Upper lobe of left lung (tissue), 4 donors: Measurements from ENCODE around the gene RNF150.

Source experiments
- EP300 ChIP-seq, 4 donors: sonication (generic); formaldehyde crosslinking; IDR thresholded peaks; one replicate each; pipeline ENCODE4 v1.5.1; 2017; ENCODE audit warnings: antibody characterized with exemption in 4 of 4, control low read depth in 2 of 4
- POLR2A ChIP-seq, 4 donors: fragments of 450-650 bp; IDR thresholded peaks; one replicate each; pipeline ENCODE4 v1.5.1; 2016 to 2017; ENCODE audit warnings: antibody characterized with exemption in 4 of 4, mild to moderate bottlenecking in 2 of 4
- TF ChIP-seq, protein P1 (sequence below), 6 experiments: fragments of 450-650 bp in 4 of 6; fragments of 200-600 bp in 2 of 6; sonication (generic) in 2 of 6; IDR thresholded peaks; one replicate each; pipeline ENCODE4 v1.5.1; 2016 to 2019; ENCODE audit warnings: antibody characterized with exemption in 6 of 6

DNA sequence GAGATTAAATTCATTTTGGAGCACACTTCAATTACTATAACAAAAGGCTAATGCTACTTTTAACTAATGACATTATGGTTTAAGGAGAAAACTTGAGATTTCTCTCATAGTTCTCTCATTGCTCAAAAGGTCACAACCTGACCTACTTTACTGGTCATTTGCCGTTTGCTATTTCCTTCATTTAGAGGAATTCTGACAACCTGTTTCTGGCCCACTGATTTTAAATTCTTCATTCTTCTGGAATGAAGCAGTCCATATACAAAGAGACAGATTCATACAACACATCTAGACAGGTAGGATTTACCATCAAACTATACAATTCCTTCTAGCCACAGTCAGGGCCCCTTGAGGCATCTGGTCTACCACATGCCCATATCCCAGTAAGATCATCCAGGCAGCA is 14.2 kb downstream of the RNF150 start:
- TF ChIP-seq, protein P1, sequence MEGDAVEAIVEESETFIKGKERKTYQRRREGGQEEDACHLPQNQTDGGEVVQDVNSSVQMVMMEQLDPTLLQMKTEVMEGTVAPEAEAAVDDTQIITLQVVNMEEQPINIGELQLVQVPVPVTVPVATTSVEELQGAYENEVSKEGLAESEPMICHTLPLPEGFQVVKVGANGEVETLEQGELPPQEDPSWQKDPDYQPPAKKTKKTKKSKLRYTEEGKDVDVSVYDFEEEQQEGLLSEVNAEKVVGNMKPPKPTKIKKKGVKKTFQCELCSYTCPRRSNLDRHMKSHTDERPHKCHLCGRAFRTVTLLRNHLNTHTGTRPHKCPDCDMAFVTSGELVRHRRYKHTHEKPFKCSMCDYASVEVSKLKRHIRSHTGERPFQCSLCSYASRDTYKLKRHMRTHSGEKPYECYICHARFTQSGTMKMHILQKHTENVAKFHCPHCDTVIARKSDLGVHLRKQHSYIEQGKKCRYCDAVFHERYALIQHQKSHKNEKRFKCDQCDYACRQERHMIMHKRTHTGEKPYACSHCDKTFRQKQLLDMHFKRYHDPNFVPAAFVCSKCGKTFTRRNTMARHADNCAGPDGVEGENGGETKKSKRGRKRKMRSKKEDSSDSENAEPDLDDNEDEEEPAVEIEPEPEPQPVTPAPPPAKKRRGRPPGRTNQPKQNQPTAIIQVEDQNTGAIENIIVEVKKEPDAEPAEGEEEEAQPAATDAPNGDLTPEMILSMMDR (IDR thresholded peaks at IDR 0.05) = no peak
- no peak for TF ChIP-seq POLR2A (IDR thresholded peaks at IDR 0.05)
- no peak for TF ChIP-seq EP300 (IDR thresholded peaks at IDR 0.05)
